Neural cell (in vitro differentiated cells): ENCODE results near the gene PRKAG3. TPM values are rescaled to one million over a fixed set of nuclear protein-coding genes. Genes with fewer than 3 reads are reported as not detected.

Source experiments
- H2AFZ ChIP-seq: fragments of 200-600, 300-800 bp; sonication (generic), shearing (Covaris generic); 2 replicates; pipeline ENCODE4 v1.6.0; 2014; ENCODE audit warnings: low read depth, mild to moderate bottlenecking, antibody characterized with exemption, low read length, moderate library complexity
- H3F3A ChIP-seq: fragments of 200-600 bp; shearing (Covaris generic); 2 replicates; pipeline ENCODE4 v1.6.1; 2016; ENCODE audit warnings: mild to moderate bottlenecking, moderate library complexity, mixed read lengths, antibody characterized with exemption, low read length; ENCODE audit not compliant: insufficient read depth, poor library complexity, severe bottlenecking
- H3K27ac ChIP-seq: fragments of 200-600, 300-800 bp; sonication (generic), shearing (Covaris generic); 2 replicates; pipeline ENCODE4 v1.5.1; 2014; ENCODE audit warnings: mild to moderate bottlenecking, low read length, moderate library complexity
- H3K27me3 ChIP-seq: fragments of 300-800, 200-600 bp; sonication (generic), shearing (Covaris generic); 2 replicates; pipeline ENCODE4 v1.6.0; 2014; ENCODE audit warnings: mild to moderate bottlenecking, low read depth, low read length, moderate library complexity; ENCODE audit not compliant: insufficient read depth
- H3K36me3 ChIP-seq: fragments of 300-800, 200-600 bp; sonication (generic), shearing (Covaris generic); 2 replicates; pipeline ENCODE4 v1.5.1; 2014; ENCODE audit warnings: mild to moderate bottlenecking, antibody characterized with exemption, low read length, moderate library complexity; ENCODE audit not compliant: insufficient read depth
- H3K4me2 ChIP-seq: fragments of 300-800, 200-600 bp; sonication (generic), shearing (Covaris generic); 2 replicates; pipeline ENCODE4 v1.6.0; 2014; ENCODE audit warnings: mild to moderate bottlenecking, low read length
- H3K4me3 ChIP-seq: fragments of 300-800, 200-600 bp; sonication (generic), shearing (Covaris generic); 2 replicates; pipeline ENCODE4 v1.5.1; 2014; ENCODE audit warnings: mild to moderate bottlenecking, low read length, moderate library complexity
- H3K79me2 ChIP-seq: fragments of 200-600 bp; shearing (Covaris generic); replicated peaks from 2 replicates; pipeline ENCODE4 v1.6.0; 2014; ENCODE audit warnings: mild to moderate bottlenecking, low read length, moderate library complexity; ENCODE audit not compliant: insufficient read depth
- H3K9ac ChIP-seq: fragments of 300-800, 200-600 bp; sonication (generic), shearing (Covaris generic); 2 replicates; pipeline ENCODE4 v1.6.1; 2016; ENCODE audit warnings: mild to moderate bottlenecking, low read length, mixed read lengths
- H3K9me2 ChIP-seq: fragments of 200-600 bp; shearing (Covaris generic); 2 replicates; pipeline ENCODE4 v1.6.1; 2016; ENCODE audit warnings: mild to moderate bottlenecking, low read length, mixed read lengths; ENCODE audit not compliant: insufficient read depth
- H3K9me3 ChIP-seq: fragments of 200-600, 300-800 bp; sonication (generic), shearing (Covaris generic); 2 replicates; pipeline ENCODE4 v1.6.1; 2016; ENCODE audit warnings: mild to moderate bottlenecking, mixed run types, low read length, moderate library complexity, mixed read lengths
- H4K20me1 ChIP-seq: fragments of 200-600 bp; shearing (Covaris generic); 2 replicates; pipeline ENCODE4 v1.6.1; 2016; ENCODE audit warnings: mild to moderate bottlenecking, mixed run types; ENCODE audit not compliant: insufficient read depth
- EP300 ChIP-seq: fragments of 450-650 bp; conservative IDR thresholded peaks from 2 replicates; pipeline ENCODE4 v1.6.1; 2014; ENCODE audit warnings: antibody characterized with exemption, mild to moderate bottlenecking, moderate library complexity; ENCODE audit not compliant: poor library complexity, severe bottlenecking
- EZH2 ChIP-seq: fragments of 200-600, 300-800 bp; shearing (Covaris generic), sonication (generic); IDR thresholded peaks from 2 replicates; pipeline ENCODE4 v1.6.1; 2014; ENCODE audit warnings: antibody characterized with exemption, low read length, borderline replicate concordance, mild to moderate bottlenecking; ENCODE audit not compliant: insufficient read depth, poor library complexity, severe bottlenecking
- MXI1 ChIP-seq: fragments of 450-650 bp; conservative IDR thresholded peaks from 2 replicates; pipeline ENCODE4 v1.6.1; 2014; ENCODE audit warnings: antibody characterized with exemption, mild to moderate bottlenecking; ENCODE audit not compliant: poor library complexity, severe bottlenecking
- POLR2AphosphoS5 ChIP-seq: IDR thresholded peaks from 2 replicates; pipeline ENCODE4 v1.6.1; 2012
- RAD21 ChIP-seq: fragments of 450-650 bp; conservative IDR thresholded peaks from 2 replicates; pipeline ENCODE4 v1.6.1; 2014; ENCODE audit warnings: antibody characterized with exemption, mild to moderate bottlenecking, moderate library complexity
- SMC3 ChIP-seq: fragments of 450-650 bp; conservative IDR thresholded peaks from 2 replicates; pipeline ENCODE4 v1.6.1; 2014; ENCODE audit warnings: antibody characterized with exemption, mild to moderate bottlenecking, moderate library complexity; ENCODE audit not compliant: poor library complexity
- TAF1 ChIP-seq: IDR thresholded peaks from 2 replicates; pipeline ENCODE4 v1.6.1; 2012; ENCODE audit warnings: low read depth
- polyA plus RNA-seq: library from polyadenylated mRNA; depleted of rRNA; stranded (reverse); fragments of >200 nt; gene quantifications from 2 replicates; pipeline ENCODE4 v1.2.3, GENCODE V29; 2014
- TF ChIP-seq, protein P1 (sequence below): IDR thresholded peaks from 2 replicates; pipeline ENCODE4 v1.6.1; 2012; ENCODE audit warnings: borderline replicate concordance
- TF ChIP-seq, protein P2 (sequence below): fragments of 450-650 bp; IDR thresholded peaks from 2 replicates; pipeline ENCODE4 v1.5.1; 2014; ENCODE audit warnings: antibody characterized with exemption, mild to moderate bottlenecking, moderate library complexity; ENCODE audit not compliant: poor library complexity, severe bottlenecking

PRKAG3 gene
- polyA plus RNA-seq, 1 donor from 2014 or later = not detected

DNA sequence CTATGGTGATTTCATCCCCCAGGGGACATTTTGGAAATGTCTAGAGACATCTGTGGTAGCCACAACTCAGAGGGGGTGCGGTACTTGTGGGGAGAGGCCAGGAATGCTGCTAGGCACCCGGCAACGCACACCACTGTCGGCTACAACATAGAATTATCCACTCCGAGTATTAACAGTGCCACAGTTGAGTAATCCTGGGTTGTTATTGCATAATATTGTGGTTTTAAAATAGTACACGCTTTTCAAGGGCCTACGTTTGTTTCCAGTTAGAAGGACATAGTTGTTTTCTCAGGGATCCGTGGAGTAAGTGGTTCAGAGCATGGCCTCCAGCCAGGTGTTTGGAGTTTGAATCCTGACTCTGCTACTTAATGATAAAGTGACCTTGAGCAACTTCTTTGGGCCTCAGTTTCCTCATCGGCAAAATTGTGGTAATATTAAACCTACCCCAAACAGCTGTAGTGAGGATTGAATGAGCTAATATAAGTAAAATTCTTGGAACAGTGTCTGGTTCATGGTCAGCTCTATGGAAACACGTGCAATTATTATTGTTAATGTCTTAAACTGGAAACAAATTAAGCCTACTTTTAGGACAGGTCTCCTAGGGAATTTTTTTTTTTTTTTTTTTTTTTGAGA is 25.1 kb downstream of the PRKAG3 start:
- Histone ChIP-seq H3F3A (no peaks in the 10 kb centered on the region), H3K36me3 (no peaks in the 10 kb centered on the region), H3K4me2 (no peak overlapping the region), H3K9me2 (no peaks in the 10 kb centered on the region), H2AFZ (no peak overlapping the region), H3K27ac (no peak overlapping the region), H3K9ac (no peak overlapping the region), H3K79me2 (no peaks in the 10 kb centered on the region), H3K4me3 (no peak overlapping the region), H3K27me3 (no peaks in the 10 kb centered on the region), H3K9me3 (no peaks in the 10 kb centered on the region), H4K20me1 (no peaks in the 10 kb centered on the region)
- TF ChIP-seq EZH2 (no peak), SMC3 (no peak), TAF1 (no peak)

- Histone ChIP-seq H3F3A (no peaks in the 10 kb centered on the region), H2AFZ (no peak overlapping the region), H3K79me2 (no peaks in the 10 kb centered on the region), H3K4me3 (no peak overlapping the region), H3K36me3 (no peaks in the 10 kb centered on the region), H3K9me2 (no peaks in the 10 kb centered on the region), H3K27ac (no peak overlapping the region), H3K4me2 (no peak overlapping the region), H4K20me1 (no peaks in the 10 kb centered on the region), H3K9ac (no peak overlapping the region), H3K27me3 (no peaks in the 10 kb centered on the region), H3K9me3 (no peaks in the 10 kb centered on the region)
- no peak for TF ChIP-seq EP300
Observed at GRCh38 chr2:218805627-218806026, 26.0 kb downstream of the PRKAG3 start.

- H3K79me2 ChIP-seq = no peaks in the 10 kb centered on the region
- TF ChIP-seq POLR2AphosphoS5 = no peak
- no peak for TF ChIP-seq EZH2
- no peak for TF ChIP-seq EP300
- TF ChIP-seq RAD21 = no peak
- TF ChIP-seq SMC3 = no peak
- TF ChIP-seq TAF1 = no peak
- no peak for TF ChIP-seq MXI1
- TF ChIP-seq, protein P1, sequence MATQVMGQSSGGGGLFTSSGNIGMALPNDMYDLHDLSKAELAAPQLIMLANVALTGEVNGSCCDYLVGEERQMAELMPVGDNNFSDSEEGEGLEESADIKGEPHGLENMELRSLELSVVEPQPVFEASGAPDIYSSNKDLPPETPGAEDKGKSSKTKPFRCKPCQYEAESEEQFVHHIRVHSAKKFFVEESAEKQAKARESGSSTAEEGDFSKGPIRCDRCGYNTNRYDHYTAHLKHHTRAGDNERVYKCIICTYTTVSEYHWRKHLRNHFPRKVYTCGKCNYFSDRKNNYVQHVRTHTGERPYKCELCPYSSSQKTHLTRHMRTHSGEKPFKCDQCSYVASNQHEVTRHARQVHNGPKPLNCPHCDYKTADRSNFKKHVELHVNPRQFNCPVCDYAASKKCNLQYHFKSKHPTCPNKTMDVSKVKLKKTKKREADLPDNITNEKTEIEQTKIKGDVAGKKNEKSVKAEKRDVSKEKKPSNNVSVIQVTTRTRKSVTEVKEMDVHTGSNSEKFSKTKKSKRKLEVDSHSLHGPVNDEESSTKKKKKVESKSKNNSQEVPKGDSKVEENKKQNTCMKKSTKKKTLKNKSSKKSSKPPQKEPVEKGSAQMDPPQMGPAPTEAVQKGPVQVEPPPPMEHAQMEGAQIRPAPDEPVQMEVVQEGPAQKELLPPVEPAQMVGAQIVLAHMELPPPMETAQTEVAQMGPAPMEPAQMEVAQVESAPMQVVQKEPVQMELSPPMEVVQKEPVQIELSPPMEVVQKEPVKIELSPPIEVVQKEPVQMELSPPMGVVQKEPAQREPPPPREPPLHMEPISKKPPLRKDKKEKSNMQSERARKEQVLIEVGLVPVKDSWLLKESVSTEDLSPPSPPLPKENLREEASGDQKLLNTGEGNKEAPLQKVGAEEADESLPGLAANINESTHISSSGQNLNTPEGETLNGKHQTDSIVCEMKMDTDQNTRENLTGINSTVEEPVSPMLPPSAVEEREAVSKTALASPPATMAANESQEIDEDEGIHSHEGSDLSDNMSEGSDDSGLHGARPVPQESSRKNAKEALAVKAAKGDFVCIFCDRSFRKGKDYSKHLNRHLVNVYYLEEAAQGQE = no peak
- TF ChIP-seq, protein P2, sequence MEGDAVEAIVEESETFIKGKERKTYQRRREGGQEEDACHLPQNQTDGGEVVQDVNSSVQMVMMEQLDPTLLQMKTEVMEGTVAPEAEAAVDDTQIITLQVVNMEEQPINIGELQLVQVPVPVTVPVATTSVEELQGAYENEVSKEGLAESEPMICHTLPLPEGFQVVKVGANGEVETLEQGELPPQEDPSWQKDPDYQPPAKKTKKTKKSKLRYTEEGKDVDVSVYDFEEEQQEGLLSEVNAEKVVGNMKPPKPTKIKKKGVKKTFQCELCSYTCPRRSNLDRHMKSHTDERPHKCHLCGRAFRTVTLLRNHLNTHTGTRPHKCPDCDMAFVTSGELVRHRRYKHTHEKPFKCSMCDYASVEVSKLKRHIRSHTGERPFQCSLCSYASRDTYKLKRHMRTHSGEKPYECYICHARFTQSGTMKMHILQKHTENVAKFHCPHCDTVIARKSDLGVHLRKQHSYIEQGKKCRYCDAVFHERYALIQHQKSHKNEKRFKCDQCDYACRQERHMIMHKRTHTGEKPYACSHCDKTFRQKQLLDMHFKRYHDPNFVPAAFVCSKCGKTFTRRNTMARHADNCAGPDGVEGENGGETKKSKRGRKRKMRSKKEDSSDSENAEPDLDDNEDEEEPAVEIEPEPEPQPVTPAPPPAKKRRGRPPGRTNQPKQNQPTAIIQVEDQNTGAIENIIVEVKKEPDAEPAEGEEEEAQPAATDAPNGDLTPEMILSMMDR = no peak
- H3K27ac ChIP-seq = no peak overlapping the region
- no peaks in the 10 kb centered on the region for H3K36me3 ChIP-seq
- H3K9me3 ChIP-seq = no peaks in the 10 kb centered on the region
- no peak overlapping the region for H3K9ac ChIP-seq
- H3K4me2 ChIP-seq = no peak overlapping the region
- H2AFZ ChIP-seq = no peak overlapping the region
- no peak overlapping the region for H3K4me3 ChIP-seq
- H4K20me1 ChIP-seq = no peaks in the 10 kb centered on the region
- no peaks in the 10 kb centered on the region for H3K9me2 ChIP-seq
- H3F3A ChIP-seq = no peaks in the 10 kb centered on the region
- H3K27me3 ChIP-seq = no peaks in the 10 kb centered on the region
Observed at GRCh38 chr2:218804817-218805216, 26.8 kb downstream of the PRKAG3 start.
